Measurements from ENCODE around the gene SLITRK4.

SLITRK4 gene

GRCh38 chrX:143633461-143634308 is 2.2 kb downstream of the SLITRK4 start:
- peak overlapping the region; percentile 37 for H3K4me3 ChIP-seq (ENCODE audit: low read depth, low read length)

GRCh38 chrX:143632625-143633410 is 3.1 kb downstream of the SLITRK4 start:
- no peak for DNase-seq (ENCODE audit: low read depth, low spot score)
- TF ChIP-seq CTCF (IDR thresholded peaks at IDR 0.05; ENCODE audit: low read depth, low read length) = no peak
- in situ Hi-C loops (cut with HindIII; ENCODE audit: low sequenced_read_pairs) = no loop called here
- peak overlapping the region; percentile 37 for H3K4me3 ChIP-seq (ENCODE audit: low read depth, low read length)

More at GRCh38 chrX:143633461-143634308, 2.2 kb downstream of the SLITRK4 start:
- peak; percentile 7 for TF ChIP-seq CTCF (IDR thresholded peaks at IDR 0.05; ENCODE audit: low read depth, low read length)
- DNase-seq (ENCODE audit: low read depth, low spot score) = no peak
- in situ Hi-C loops (cut with HindIII; ENCODE audit: low sequenced_read_pairs) = no loop called here

GRCh38 chrX:143623657-143624056 is 12.2 kb downstream of the SLITRK4 start:
- DNase-seq (ENCODE audit: low read depth, low spot score) = no peak

GRCh38 chrX:143621276-143621675 is 14.6 kb downstream of the SLITRK4 start:
- in situ Hi-C loops (cut with HindIII; ENCODE audit: low sequenced_read_pairs) = no loop called here
- no peak overlapping the region for H3K4me3 ChIP-seq (ENCODE audit: low read depth, low read length)
- no peak for DNase-seq (ENCODE audit: low read depth, low spot score)
- TF ChIP-seq CTCF (IDR thresholded peaks at IDR 0.05; ENCODE audit: low read depth, low read length) = no peak

More at GRCh38 chrX:143623657-143624056, 12.2 kb downstream of the SLITRK4 start:
- no peak for TF ChIP-seq CTCF (IDR thresholded peaks at IDR 0.05; ENCODE audit: low read depth, low read length)
- in situ Hi-C loops (cut with HindIII; ENCODE audit: low sequenced_read_pairs) = no loop called here
- no peak overlapping the region for H3K4me3 ChIP-seq (ENCODE audit: low read depth, low read length)

- in situ Hi-C loops (cut with HindIII; ENCODE audit: low sequenced_read_pairs) = no loop called here
- no peak overlapping the region for H3K4me3 ChIP-seq (ENCODE audit: low read depth, low read length)
- DNase-seq (ENCODE audit: low read depth, low spot score) = peak; percentile 37
- no peak for TF ChIP-seq CTCF (IDR thresholded peaks at IDR 0.05; ENCODE audit: low read depth, low read length)
Measured at GRCh38 chrX:143615851-143616250, 20.1 kb downstream of the SLITRK4 start.

- no peak overlapping the region for H3K4me3 ChIP-seq (ENCODE audit: low read depth, low read length)
- no peak for TF ChIP-seq CTCF (IDR thresholded peaks at IDR 0.05; ENCODE audit: low read depth, low read length)
- DNase-seq (ENCODE audit: low read depth, low spot score) = no peak
- in situ Hi-C loops (cut with HindIII; ENCODE audit: low sequenced_read_pairs) = no loop called here
Measured at GRCh38 chrX:143601809-143602208, 34.1 kb downstream of the SLITRK4 start.
